Trophoblast cell (in vitro differentiated cells and primary cell): ENCODE results near the gene CORO2A.
A peak's percentile ranks its signal among the peaks of the same experiment; 100 is the strongest.

Experiments
- DNase-seq, 2 donors: peaks; one replicate each; pipeline ENCODE4 v3.0.0-alpha.2; 2016
- H2AFZ ChIP-seq: 2 replicates; pipeline ENCODE4 v1.6.1; 2013; ENCODE audit warnings: low read length, moderate library complexity, mild to moderate bottlenecking; ENCODE audit not compliant: insufficient read depth, poor library complexity
- H2AK5ac ChIP-seq: 2 replicates; pipeline ENCODE4 v1.6.1; 2013; ENCODE audit warnings: mild to moderate bottlenecking, low read length
- H2BK120ac ChIP-seq: 2 replicates; pipeline ENCODE4 v1.6.1; 2013; ENCODE audit warnings: low read length, mild to moderate bottlenecking, moderate library complexity; ENCODE audit not compliant: insufficient read depth, poor library complexity
- H2BK12ac ChIP-seq: 2 replicates; pipeline ENCODE4 v1.6.1; 2013; ENCODE audit warnings: mild to moderate bottlenecking, low read length, moderate library complexity
- H2BK5ac ChIP-seq: 2 replicates; pipeline ENCODE4 v1.6.1; 2013; ENCODE audit warnings: low read length, low read depth, moderate library complexity, mild to moderate bottlenecking; ENCODE audit not compliant: poor library complexity
- H3K14ac ChIP-seq: 2 replicates; pipeline ENCODE4 v1.6.1; 2013; ENCODE audit warnings: mild to moderate bottlenecking, low read length
- H3K18ac ChIP-seq: 2 replicates; pipeline ENCODE4 v1.6.1; 2013; ENCODE audit warnings: mild to moderate bottlenecking, low read length
- H3K23ac ChIP-seq: 2 replicates; pipeline ENCODE4 v1.6.1; 2013; ENCODE audit warnings: low read length
- H3K27ac ChIP-seq: 2 replicates; pipeline ENCODE4 v1.5.1; 2013; ENCODE audit warnings: low read depth, mild to moderate bottlenecking, inconsistent platforms, low read length, moderate library complexity
- H3K27me3 ChIP-seq: 2 replicates; pipeline ENCODE4 v1.6.1; 2013; ENCODE audit warnings: inconsistent platforms, mild to moderate bottlenecking, low read length, moderate library complexity; ENCODE audit not compliant: insufficient read depth
- H3K36me3 ChIP-seq, 2 experiments: 1 replicate in 1 of 2; 2 replicates in 1 of 2; pipeline ENCODE4 v1.6.1; 2013; ENCODE audit warnings: low read length in 2 of 2, mild to moderate bottlenecking in 2 of 2, moderate library complexity in 1 of 2; ENCODE audit not compliant: insufficient read depth in 2 of 2, control insufficient read depth in 1 of 2
- H3K4ac ChIP-seq: 2 replicates; pipeline ENCODE4 v1.6.1; 2013; ENCODE audit warnings: low read depth, mild to moderate bottlenecking, low read length, moderate library complexity
- H3K4me1 ChIP-seq, 2 experiments: 1 replicate in 1 of 2; 2 replicates in 1 of 2; pipeline ENCODE4 v1.6.1; 2013; ENCODE audit warnings: low read length in 2 of 2, mild to moderate bottlenecking in 2 of 2, moderate library complexity in 1 of 2; ENCODE audit not compliant: insufficient read depth in 2 of 2, control insufficient read depth in 1 of 2
- H3K4me2 ChIP-seq: 2 replicates; pipeline ENCODE4 v1.6.1; 2013; ENCODE audit warnings: inconsistent platforms, mild to moderate bottlenecking, low read length, moderate library complexity
- H3K4me3 ChIP-seq: 2 replicates; pipeline ENCODE4 v1.5.1; 2013; ENCODE audit warnings: mild to moderate bottlenecking, low read depth, low read length, inconsistent platforms
- H3K79me1 ChIP-seq: one replicate; pipeline ENCODE4 v1.6.1; 2013; ENCODE audit warnings: low read length
- H3K79me2 ChIP-seq: 2 replicates; pipeline ENCODE4 v1.6.1; 2013; ENCODE audit warnings: low read length, mild to moderate bottlenecking; ENCODE audit not compliant: control insufficient read depth, insufficient read depth, poor library complexity
- H3K9ac ChIP-seq: 2 replicates; pipeline ENCODE4 v1.6.1; 2013; ENCODE audit warnings: mild to moderate bottlenecking, low read length
- H3K9me3 ChIP-seq: 2 replicates; pipeline ENCODE4 v1.6.1; 2013; ENCODE audit warnings: low read depth, mild to moderate bottlenecking, control low read depth, inconsistent platforms, low read length; ENCODE audit not compliant: insufficient read depth
- H4K12ac ChIP-seq: 2 replicates; pipeline ENCODE4 v1.6.1; 2013; ENCODE audit warnings: low read depth, mild to moderate bottlenecking, low read length, moderate library complexity
- H4K8ac ChIP-seq: 2 replicates; pipeline ENCODE4 v1.6.1; 2013; ENCODE audit warnings: low read depth, mild to moderate bottlenecking, low read length, moderate library complexity
- H4K91ac ChIP-seq: one replicate; pipeline ENCODE4 v1.6.1; 2013; ENCODE audit warnings: low read depth, mild to moderate bottlenecking, low read length, moderate library complexity
- WGBS: extraction: QIAGEN DNeasy Blood & Tissue Kit; methylation state at CpG from one replicate; pipeline ENCODE4 v1.1.7; 2013; ENCODE audit warnings: missing lambda C conversion rate; ENCODE audit not compliant: insufficient read length, insufficient coverage; ENCODE audit errors: extremely low coverage; 5-methylcytosine and 5-hydroxymethylcytosine counted together

CORO2A gene

GRCh38 chr9:98185021-98185567, 7.3 kb downstream of the CORO2A start:
- Histone ChIP-seq H3K9ac (no peak overlapping the region), H3K4me1 (peaks cover 11 to 23% of the 10 kb centered on the region in 2 experiments), H4K8ac (no peak overlapping the region), H4K12ac (peak overlapping the region; percentile 7), H3K18ac (no peak overlapping the region), H2AK5ac (no peak overlapping the region), H2BK120ac (no peak overlapping the region), H3K4me2 (no peak overlapping the region), H2BK5ac (no peak overlapping the region), H2AFZ (no peak overlapping the region), H3K27me3 (no peaks in the 10 kb centered on the region), H3K14ac (no peak overlapping the region), H3K27ac (no peak overlapping the region), H2BK12ac (no peak overlapping the region), H3K23ac (no peak overlapping the region), H3K79me2 (peaks cover 25% of the 10 kb centered on the region), H4K91ac (no peak overlapping the region), H3K9me3 (no peaks in the 10 kb centered on the region), H3K4ac (peak overlapping the region; percentile 57), H3K79me1 (peaks cover 7% of the 10 kb centered on the region), H3K36me3 (peaks cover 4 to 18% of the 10 kb centered on the region in 2 experiments), H3K4me3 (no peak overlapping the region)
- no CpG with 5 or more reads among the region's 6 CpGs for WGBS
- DNase-seq = peak in 1 of 2 donors; percentile 21

DNA sequence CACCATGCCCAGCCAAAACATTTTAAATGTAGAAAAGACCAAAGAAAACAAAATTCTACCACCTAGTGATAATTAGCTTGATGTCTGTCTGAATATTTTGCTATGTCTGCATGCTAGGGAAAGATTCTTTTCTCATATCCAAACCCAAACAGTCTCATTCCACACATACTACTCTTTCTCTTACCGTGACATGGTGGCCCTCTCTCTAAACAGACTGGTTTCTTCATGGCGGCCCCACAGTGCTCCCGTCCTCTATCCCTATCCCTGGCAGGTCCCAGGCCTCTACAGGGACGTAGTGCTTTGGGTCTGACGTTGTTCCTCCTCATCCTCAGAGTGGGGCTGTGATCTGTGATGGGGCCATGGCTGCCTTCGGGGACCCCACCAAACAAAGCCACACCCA, 8.1 kb downstream of the CORO2A start:
- H3K79me1 ChIP-seq = peaks cover 5% of the 10 kb centered on the region
- no peak overlapping the region for H2BK5ac ChIP-seq
- H4K8ac ChIP-seq = peak overlapping the region; percentile 34
- no peak overlapping the region for H3K9ac ChIP-seq
- H3K4me1 ChIP-seq = peaks cover 8 to 21% of the 10 kb centered on the region in 2 experiments
- WGBS = no CpG with 5 or more reads among the region's 6 CpGs
- no peak overlapping the region for H3K4me3 ChIP-seq
- peaks cover 4 to 18% of the 10 kb centered on the region in 2 experiments for H3K36me3 ChIP-seq
- H3K4ac ChIP-seq = peak overlapping the region; percentile 56
- H3K18ac ChIP-seq = peak overlapping the region; percentile 63
- H2AFZ ChIP-seq = no peak overlapping the region
- peak overlapping the region; percentile 12 for H2AK5ac ChIP-seq
- no peak overlapping the region for H2BK120ac ChIP-seq
- no peaks in the 10 kb centered on the region for H3K27me3 ChIP-seq
- H3K23ac ChIP-seq = no peak overlapping the region
- no peak overlapping the region for H3K4me2 ChIP-seq
- H3K9me3 ChIP-seq = no peaks in the 10 kb centered on the region
- H3K79me2 ChIP-seq = peaks cover 23% of the 10 kb centered on the region
- peak in 1 of 2 donors; percentile 54 for DNase-seq
- H4K12ac ChIP-seq = no peak overlapping the region
- H3K14ac ChIP-seq = no peak overlapping the region
- H4K91ac ChIP-seq = no peak overlapping the region
- peak overlapping the region; percentile 23 for H2BK12ac ChIP-seq
- no peak overlapping the region for H3K27ac ChIP-seq

GRCh38 chr9:98182889-98183599, 9.4 kb downstream of the CORO2A start:
- H4K91ac ChIP-seq = no peak overlapping the region
- H2BK12ac ChIP-seq = no peak overlapping the region
- H3K4me2 ChIP-seq = no peak overlapping the region
- H3K36me3 ChIP-seq = peaks cover 4 to 18% of the 10 kb centered on the region in 2 experiments
- H4K12ac ChIP-seq = no peak overlapping the region
- DNase-seq = no peak
- H3K23ac ChIP-seq = no peak overlapping the region
- H3K14ac ChIP-seq = no peak overlapping the region
- no peak overlapping the region for H3K27ac ChIP-seq
- H3K79me1 ChIP-seq = peaks cover 4% of the 10 kb centered on the region
- H3K9me3 ChIP-seq = no peaks in the 10 kb centered on the region
- H2BK120ac ChIP-seq = no peak overlapping the region
- H3K4ac ChIP-seq = peak overlapping the region; percentile 48
- no peak overlapping the region for H2AFZ ChIP-seq
- H3K27me3 ChIP-seq = no peaks in the 10 kb centered on the region
- H3K4me3 ChIP-seq = no peak overlapping the region
- peaks cover 6 to 16% of the 10 kb centered on the region in 2 experiments for H3K4me1 ChIP-seq
- WGBS = no CpG with 5 or more reads among the region's 9 CpGs
- H3K18ac ChIP-seq = no peak overlapping the region
- H4K8ac ChIP-seq = no peak overlapping the region
- peaks cover 19% of the 10 kb centered on the region for H3K79me2 ChIP-seq
- H3K9ac ChIP-seq = no peak overlapping the region
- H2BK5ac ChIP-seq = no peak overlapping the region
- no peak overlapping the region for H2AK5ac ChIP-seq

DNA sequence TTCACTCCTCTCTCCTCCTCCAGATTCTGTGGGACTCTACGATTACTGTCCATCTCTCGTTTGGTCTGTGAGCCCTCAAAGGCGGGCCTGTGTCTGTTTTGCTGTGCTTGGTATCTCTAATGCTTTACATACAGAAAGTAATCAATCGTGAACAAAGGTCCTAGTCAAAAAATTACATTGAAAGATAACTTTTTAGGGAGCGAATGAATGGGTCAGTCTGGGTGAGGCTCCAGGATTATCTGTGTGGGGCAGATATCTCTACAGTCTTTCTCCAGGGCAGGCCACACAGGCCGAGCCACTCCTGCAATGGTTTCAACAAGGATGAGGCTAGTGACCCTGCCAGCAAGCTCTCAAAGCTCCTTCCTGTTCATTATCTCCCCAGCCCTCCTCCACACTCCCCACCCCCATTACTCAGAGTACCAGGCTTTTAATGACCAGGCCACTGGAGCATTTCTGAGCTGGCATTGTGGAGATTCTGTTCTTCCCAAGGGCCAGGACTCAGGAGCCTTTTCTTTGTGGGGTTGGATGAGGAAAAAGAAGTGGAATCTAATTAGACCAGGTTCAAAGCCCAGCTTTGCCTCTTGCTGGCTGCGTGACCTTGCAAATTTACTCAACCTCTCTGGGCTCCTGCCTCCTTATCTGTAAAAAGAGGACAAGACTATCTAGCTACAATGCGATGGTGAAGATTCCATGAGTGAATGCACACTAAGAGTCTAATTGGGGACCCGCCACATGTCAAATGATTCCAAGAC, 10.2 kb downstream of the CORO2A start:
- Histone ChIP-seq H3K4me2 (no peak overlapping the region), H4K12ac (no peak overlapping the region), H3K9ac (no peak overlapping the region), H3K4me3 (no peak overlapping the region), H2AFZ (no peak overlapping the region), H2BK12ac (no peak overlapping the region), H3K4ac (no peak overlapping the region), H3K36me3 (peaks cover 4 to 18% of the 10 kb centered on the region in 2 experiments), H3K4me1 (peaks cover 2 to 13% of the 10 kb centered on the region in 2 experiments), H2BK120ac (no peak overlapping the region), H2BK5ac (no peak overlapping the region), H3K79me2 (peaks cover 16% of the 10 kb centered on the region), H3K23ac (no peak overlapping the region), H3K18ac (no peak overlapping the region), H3K14ac (no peak overlapping the region), H4K91ac (no peak overlapping the region), H3K9me3 (no peaks in the 10 kb centered on the region), H3K27ac (no peak overlapping the region), H2AK5ac (no peak overlapping the region), H4K8ac (no peak overlapping the region), H3K79me1 (peaks cover 2% of the 10 kb centered on the region), H3K27me3 (no peaks in the 10 kb centered on the region)
- WGBS = no CpG with 5 or more reads among the region's 9 CpGs
- no peak for DNase-seq
